Stimulated activated CD4-positive, alpha-beta T cell treated with anti-CD3 and anti-CD28 coated beads, Interleukin-4, amount 100 ng/mL, for 4 hours (primary cell): Measurements from ENCODE around the gene SIPA1L3.

Experiments
- DNase-seq, 2 experiments: peaks; one replicate each; pipeline ENCODE4 v3.0.0-alpha.2; 2020

SIPA1L3 gene

GRCh38 chr19:38252941-38253691 lies 346.1 kb downstream of the SIPA1L3 start:
- no peak for DNase-seq

GRCh38 chr19:38253788-38254187 lies 346.8 kb downstream of the SIPA1L3 start:
- DNase-seq = no peak

GRCh38 chr19:38255383-38256014 lies 348.5 kb downstream of the SIPA1L3 start:
- DNase-seq = no peak
